Ishikawa (cell line): Measurements from ENCODE around the gene PAK5.

ENCODE experiments used
- CEBPB ChIP-seq: IDR thresholded peaks from 2 replicates; pipeline ENCODE4 v1.6.1; 2012
- EP300 ChIP-seq: IDR thresholded peaks from 2 replicates; pipeline ENCODE4 v1.6.1; 2012; ENCODE audit warnings: borderline replicate concordance
- FOXM1 ChIP-seq: IDR thresholded peaks from 2 replicates; pipeline ENCODE4 v1.6.1; 2012; ENCODE audit warnings: low read depth, borderline replicate concordance
- MAX ChIP-seq: IDR thresholded peaks from 2 replicates; pipeline ENCODE4 v1.6.1; 2012
- NFIC ChIP-seq: IDR thresholded peaks from 2 replicates; pipeline ENCODE4 v1.6.1; 2012
- TCF12 ChIP-seq: IDR thresholded peaks from 2 replicates; pipeline ENCODE4 v1.6.1; 2012; ENCODE audit warnings: low read depth
- YY1 ChIP-seq: IDR thresholded peaks from 2 replicates; pipeline ENCODE4 v1.6.1; 2012; ENCODE audit warnings: low read depth

DNA sequence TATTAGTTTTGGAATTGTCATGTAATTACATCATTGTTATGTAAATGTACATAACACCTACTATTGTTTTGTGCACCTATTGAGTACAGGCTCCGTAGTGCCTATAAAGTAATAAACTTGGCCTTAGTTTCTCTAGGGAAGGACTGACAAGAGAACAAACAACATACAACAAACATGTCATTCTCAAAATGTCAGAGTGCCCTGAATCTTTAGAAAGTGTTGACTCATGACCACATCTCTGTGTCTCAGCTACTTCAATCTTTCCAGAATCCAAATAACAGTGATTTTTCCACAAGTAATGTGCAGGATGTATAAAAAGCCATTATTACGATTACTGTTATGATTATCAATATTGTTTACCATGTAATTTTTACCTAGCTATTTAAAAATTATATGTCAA, 307.3 kb downstream of the PAK5 start:
- TF ChIP-seq TCF12: no peak
- no peak for TF ChIP-seq EP300
- no peak for TF ChIP-seq CEBPB
- no peak for TF ChIP-seq FOXM1
- TF ChIP-seq MAX: no peak
- no peak for TF ChIP-seq YY1
- TF ChIP-seq NFIC: no peak
